Endodermal cell (in vitro differentiated cells): ENCODE measurements around the gene ELAVL4. TPM values are rescaled to one million over a fixed set of nuclear protein-coding genes. Genes with fewer than 3 reads are reported as not detected.

ENCODE experiments used
- DNase-seq: peaks from one replicate; pipeline ENCODE4 v3.0.0-alpha.2; 2017
- H3K27ac ChIP-seq: 2 replicates; pipeline ENCODE4 v1.5.1; 2013; ENCODE audit warnings: mild to moderate bottlenecking, low read depth, low read length, moderate library complexity
- H3K27me3 ChIP-seq: 2 replicates; pipeline ENCODE4 v1.6.1; 2013; ENCODE audit warnings: mild to moderate bottlenecking, low read length, moderate library complexity; ENCODE audit not compliant: insufficient read depth, control insufficient read depth, poor library complexity, severe bottlenecking
- H3K36me3 ChIP-seq: 2 replicates; pipeline ENCODE4 v1.7.0; 2013; ENCODE audit warnings: mild to moderate bottlenecking, low read length, moderate library complexity; ENCODE audit not compliant: control insufficient read depth, insufficient read depth
- H3K4me1 ChIP-seq: one replicate; pipeline ENCODE4 v1.7.0; 2013; ENCODE audit warnings: low read length; ENCODE audit not compliant: control insufficient read depth, insufficient read depth
- H3K4me3 ChIP-seq: 2 replicates; pipeline ENCODE4 v1.5.1; 2013; ENCODE audit warnings: mild to moderate bottlenecking, low read length, moderate library complexity
- H3K9ac ChIP-seq: 2 replicates; pipeline ENCODE4 v1.6.1; 2013; ENCODE audit warnings: mild to moderate bottlenecking, low read length, moderate library complexity; ENCODE audit not compliant: poor library complexity, severe bottlenecking; ENCODE audit errors: extremely low read depth
- H3K9me3 ChIP-seq: 2 replicates; pipeline ENCODE4 v1.6.1; 2013; ENCODE audit warnings: mild to moderate bottlenecking, low read length, moderate library complexity; ENCODE audit not compliant: control insufficient read depth
- H3K27ac Mint-ChIP-seq: 2 replicates; pipeline ENCODE4 v1.8.0; 2020; ENCODE audit warnings: mixed read lengths
- H3K27me3 Mint-ChIP-seq: 2 replicates; pipeline ENCODE4 v1.8.0; 2021; ENCODE audit warnings: mild to moderate bottlenecking, mixed read lengths; ENCODE audit not compliant: insufficient read depth
- H3K36me3 Mint-ChIP-seq: 2 replicates; pipeline ENCODE4 v1.8.0; 2020; ENCODE audit warnings: low read depth, mixed read lengths
- H3K4me1 Mint-ChIP-seq: 2 replicates; pipeline ENCODE4 v1.8.0; 2020; ENCODE audit warnings: mixed read lengths
- H3K4me3 Mint-ChIP-seq: 2 replicates; pipeline ENCODE4 v1.8.0; 2020; ENCODE audit warnings: mild to moderate bottlenecking, moderate library complexity, mixed read lengths
- H3K9me3 Mint-ChIP-seq: 2 replicates; pipeline ENCODE4 v1.8.0; 2020; ENCODE audit warnings: mild to moderate bottlenecking, mixed read lengths
- CTCF ChIP-seq: fragments of 200-600 bp; sonication (generic); conservative IDR thresholded peaks from 2 replicates; pipeline ENCODE4 v1.5.0; 2021; ENCODE audit warnings: antibody characterized with exemption, mild to moderate bottlenecking
- WGBS, 2 experiments: methylation state at CpG; one replicate each; pipeline versions ENCODE4 v1.1.5 to v1.1.7; 2013; ENCODE audit warnings: missing lambda C conversion rate in 2 of 2, mixed read lengths in 1 of 2; ENCODE audit not compliant: insufficient coverage in 1 of 2, insufficient read length in 1 of 2; 5-methylcytosine and 5-hydroxymethylcytosine counted together
- long read RNA-seq, 4 experiments: library from polyadenylated mRNA in 2 of 4; library from RNA in 1 of 4; library from capped mRNA in 1 of 4; stranded (forward) in 3 of 4; unstranded in 1 of 4; transcript quantifications; one replicate each; pipeline ENCODE4 v2.0.0, GENCODE V29; 2020 to 2021; ENCODE audit warnings: inconsistent platforms in 1 of 4
- polyA plus RNA-seq, 2 experiments: library from polyadenylated mRNA; stranded (reverse); fragments of 50-300 nt; gene quantifications; one replicate each; pipeline ENCODE4 v1.2.3, GENCODE V29; 2013
- total RNA-seq, 2 donors: library from RNA; stranded (reverse); fragmentation: NEBNext Ultra II Directional in 1 of 2; extraction: Animal tissue kit (Norgen Biotek cat#: 25700) in 1 of 2; gene quantifications; 2 replicates in 1 of 2; 3 replicates in 1 of 2; pipeline ENCODE4 v1.2.1, GENCODE V29; 2021

Gene ELAVL4
- 10 to 100 TPM in 1 of 2 donors, 1 to 10 TPM in 1; 4.0 to 10.3 TPM for total RNA-seq
- 16.2 TPM for polyA plus RNA-seq (2013, experiment 1 of 2)
- 14.0 TPM for polyA plus RNA-seq (2013, experiment 2 of 2)
- long read RNA-seq, experiment 1, partial matches to known transcripts = 5 of 6 reads
- long read RNA-seq, experiment 1, other reads (novel, unspliced or antisense) = 0 of 6 reads
- long read RNA-seq, experiment 2, transcript ELAVL4-207 (7 exons, 1,951 nt) = minor isoform, 5 of 27 reads
- long read RNA-seq, experiment 2, transcript ELAVL4-202 (7 exons, 2,467 nt) = major isoform, 7 of 27 reads
- long read RNA-seq, experiment 2, partial matches to known transcripts = 3 of 27 reads
- long read RNA-seq, experiment 2, other reads (novel, unspliced or antisense) = 10 of 27 reads
- long read RNA-seq, experiment 3, partial matches to known transcripts = 0 of 8 reads
- long read RNA-seq, experiment 3, other reads (novel, unspliced or antisense) = 5 of 8 reads
- long read RNA-seq, experiment 4, transcript ELAVL4-207 (7 exons, 1,951 nt) = major isoform, 6 of 24 reads
- long read RNA-seq, experiment 4, partial matches to known transcripts = 7 of 24 reads
- long read RNA-seq, experiment 4, other reads (novel, unspliced or antisense) = 8 of 24 reads

DNA sequence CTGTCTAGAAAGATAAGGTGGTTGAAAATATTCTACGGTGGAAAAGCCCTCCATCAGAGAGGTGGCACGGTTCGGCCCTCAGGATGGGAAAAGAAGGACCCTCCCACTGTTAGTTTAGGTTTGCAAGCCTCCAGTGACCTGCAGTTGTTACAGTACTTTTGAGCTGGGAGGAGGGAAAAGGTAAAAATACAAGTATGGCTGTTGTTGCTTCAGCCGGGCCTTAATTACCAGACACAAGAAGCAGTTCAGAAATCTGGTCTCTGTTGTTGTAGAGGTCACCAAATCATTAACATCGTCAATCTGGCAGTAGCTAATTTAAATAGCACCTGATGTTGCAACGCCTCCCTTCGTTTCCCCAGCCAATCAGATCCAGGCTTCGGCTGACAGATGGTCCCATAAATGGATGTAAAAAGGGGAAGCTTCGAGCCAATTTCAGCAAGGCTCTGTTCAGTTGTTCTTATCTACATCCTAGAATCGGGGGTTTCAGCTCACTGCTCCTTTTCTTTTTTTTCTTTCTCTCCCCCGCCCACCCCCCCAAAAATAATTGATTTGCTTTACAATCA lies at the start of gene ELAVL4:
ELAVL4 (plus strand) TSS at position 424 of the 563 bp plus-strand sequence. CDS start 270 bp downstream, outside the sequence.
- H3K4me1 ChIP-seq = no peaks in the 10 kb centered on the region
- WGBS, 2 experiments = 79 to 82% methylated on average over 6 to 10 of the region's 11 CpGs
- no peaks in the 10 kb centered on the region for H3K36me3 Mint-ChIP-seq
- H3K9me3 Mint-ChIP-seq = no peaks in the 10 kb centered on the region
- no peaks in the 10 kb centered on the region for H3K27me3 ChIP-seq
- no peak within 1 kb of the TSS for H3K27ac Mint-ChIP-seq
- DNase-seq = peak; percentile 48
- TF ChIP-seq CTCF = no peak
- no peaks in the 10 kb centered on the region for H3K27me3 Mint-ChIP-seq
- no peaks in the 10 kb centered on the region for H3K36me3 ChIP-seq
- H3K4me3 ChIP-seq = no peak within 1 kb of the TSS
- peaks cover 64% of the 10 kb centered on the region for H3K4me1 Mint-ChIP-seq
- H3K4me3 Mint-ChIP-seq = peak within 1 kb of the TSS; percentile 38
- H3K9ac ChIP-seq = no peak within 1 kb of the TSS
- peaks cover 20% of the 10 kb centered on the region for H3K9me3 ChIP-seq
- peak within 1 kb of the TSS; percentile 92 for H3K27ac ChIP-seq

DNA sequence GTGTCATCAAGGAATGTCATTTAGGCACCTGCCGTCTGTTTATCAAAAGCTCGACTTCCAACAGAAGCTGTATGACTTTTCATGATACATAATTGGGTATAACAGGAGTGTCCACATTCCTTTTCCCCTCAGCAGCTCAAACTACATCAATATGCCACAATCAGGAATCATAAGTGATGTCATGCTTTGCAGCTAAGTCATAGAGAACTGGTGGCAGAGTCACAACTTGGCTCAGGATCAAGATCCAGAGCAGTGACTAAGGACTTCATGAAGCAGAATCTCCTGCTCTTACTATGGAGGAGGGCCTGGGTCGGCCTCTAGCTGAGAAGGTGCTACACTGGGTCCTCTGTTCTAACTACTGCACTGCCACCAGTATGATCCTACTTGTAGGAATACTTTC lies 48.4 kb upstream of the ELAVL4 start:
- no peaks in the 10 kb centered on the region for H3K9me3 Mint-ChIP-seq
- Histone ChIP-seq H3K9ac (no peak overlapping the region), H3K36me3 (no peaks in the 10 kb centered on the region), H3K4me1 (no peaks in the 10 kb centered on the region), H3K9me3 (peaks cover 53% of the 10 kb centered on the region), H3K27me3 (no peaks in the 10 kb centered on the region), H3K27ac (no peak overlapping the region), H3K4me3 (no peak overlapping the region)
- TF ChIP-seq CTCF = no peak
- no peak overlapping the region for H3K27ac Mint-ChIP-seq
- H3K4me3 Mint-ChIP-seq = no peak overlapping the region
- DNase-seq = no peak
- no peaks in the 10 kb centered on the region for H3K36me3 Mint-ChIP-seq
- no peaks in the 10 kb centered on the region for H3K4me1 Mint-ChIP-seq
- 65 to 74% methylated on average over 3 of the region's 3 CpGs for WGBS, 2 experiments
- H3K27me3 Mint-ChIP-seq = peaks cover 7% of the 10 kb centered on the region

- Mint-ChIP-seq H3K9me3 (peaks cover 7% of the 10 kb centered on the region), H3K27ac (no peak overlapping the region), H3K27me3 (peaks cover 15% of the 10 kb centered on the region), H3K4me1 (no peaks in the 10 kb centered on the region), H3K36me3 (no peaks in the 10 kb centered on the region), H3K4me3 (no peak overlapping the region)
- H3K36me3 ChIP-seq = no peaks in the 10 kb centered on the region
- no peak overlapping the region for H3K4me3 ChIP-seq
- peaks cover 72% of the 10 kb centered on the region for H3K9me3 ChIP-seq
- no peaks in the 10 kb centered on the region for H3K4me1 ChIP-seq
- no peak for DNase-seq
- WGBS, 2 experiments = 80 to 89% methylated on average over 1 of the region's 1 CpG
- no peaks in the 10 kb centered on the region for H3K27me3 ChIP-seq
- no peak for TF ChIP-seq CTCF
- H3K27ac ChIP-seq = no peak overlapping the region
- H3K9ac ChIP-seq = no peak overlapping the region
Observed at GRCh38 chr1:50066806-50067205, 41.9 kb upstream of the ELAVL4 start.
